Fibroblast of skin of right biceps (primary cell): ENCODE data around the gene RALY.

Experiments used
- DNase-seq: peaks from one replicate; pipeline ENCODE4 v3.0.0-alpha.2; 2013

Gene RALY

DNA sequence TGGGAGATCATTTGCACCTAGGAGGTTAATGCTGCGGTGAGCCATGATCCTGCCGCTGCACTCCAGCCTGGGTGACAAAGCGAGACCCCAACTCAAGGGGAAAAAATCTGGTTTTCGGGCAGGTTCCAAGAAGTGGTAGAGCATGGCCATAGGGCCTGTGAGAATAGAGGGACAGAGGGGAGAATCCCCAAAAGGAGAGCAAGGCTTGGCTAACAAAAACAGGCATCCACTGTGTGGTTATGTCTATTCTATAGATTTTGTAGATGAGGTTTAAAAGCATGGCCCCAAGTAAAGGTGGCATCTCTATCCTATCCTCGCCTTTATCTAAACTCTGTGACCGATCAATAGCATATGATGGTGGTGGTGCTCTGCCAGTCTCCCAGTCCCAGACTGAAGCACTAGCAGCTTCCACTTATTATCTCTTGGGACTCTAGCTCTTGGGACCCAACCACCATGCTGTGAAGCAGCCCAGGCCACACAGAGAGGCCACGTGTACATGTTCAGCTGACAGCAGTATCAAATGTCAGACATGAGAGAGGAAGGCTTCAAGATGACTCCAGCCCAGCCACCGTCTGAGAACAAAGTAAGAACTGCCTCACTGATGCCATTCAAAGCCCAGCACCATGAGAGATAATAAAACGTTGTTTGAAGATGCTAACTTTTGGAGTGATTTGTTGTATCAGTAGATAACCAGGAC lies 90.7 kb downstream of the RALY start:
- DNase-seq = no peak

- DNase-seq = no peak
These were observed 91.9 kb downstream of the RALY start for GRCh38 chr20:34085544-34086040.

GRCh38 chr20:34088305-34089174 lies 94.8 kb downstream of the RALY start:
- no peak for DNase-seq

DNA sequence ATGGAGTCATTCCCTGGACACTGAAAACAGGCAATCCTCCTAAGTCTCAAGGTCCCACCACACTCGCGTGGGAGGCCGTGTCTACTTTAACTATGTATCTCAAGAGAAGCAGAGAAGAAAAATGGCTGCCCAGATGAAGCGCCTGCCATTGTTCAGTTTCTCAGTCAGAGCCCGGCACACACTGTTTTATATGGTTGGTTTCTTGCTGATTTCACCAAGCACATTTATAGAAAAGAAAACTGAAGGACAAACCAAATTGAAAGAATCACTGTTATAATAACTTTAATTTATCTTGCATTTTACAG lies 95.4 kb downstream of the RALY start:
- no peak for DNase-seq

DNA sequence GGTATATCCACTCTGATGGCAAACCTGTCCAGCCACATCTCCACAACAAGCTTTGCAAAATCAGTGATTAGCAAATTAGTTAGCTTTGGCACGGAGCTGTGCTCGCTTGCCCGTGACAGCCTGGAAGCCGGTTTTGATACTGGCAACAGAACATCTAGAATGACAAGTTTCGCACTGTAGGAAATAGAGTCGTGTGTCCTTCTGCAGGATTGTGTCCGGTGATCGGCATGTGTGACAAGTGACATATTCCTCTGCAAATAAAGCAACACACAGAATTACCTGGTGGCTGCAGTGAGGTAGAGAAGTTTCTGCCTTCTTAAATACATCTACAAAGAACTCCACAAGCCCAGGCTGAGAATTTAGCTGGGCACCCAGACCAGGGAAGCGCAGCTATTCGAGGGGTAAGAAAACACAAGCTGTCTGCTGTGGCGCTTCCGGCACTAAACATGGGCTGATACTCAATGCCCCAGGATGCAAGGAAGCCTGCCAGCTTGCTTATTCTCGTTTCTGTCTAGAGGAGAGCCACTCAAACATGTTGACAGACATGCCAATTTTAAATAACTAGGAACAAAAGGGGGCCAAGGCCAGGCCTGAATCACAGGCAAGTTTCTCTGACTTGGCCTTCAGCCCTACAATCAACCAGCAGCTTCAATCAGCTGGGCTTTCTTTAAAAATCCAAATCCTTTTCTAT lies 96.1 kb downstream of the RALY start:
- DNase-seq = no peak

DNA sequence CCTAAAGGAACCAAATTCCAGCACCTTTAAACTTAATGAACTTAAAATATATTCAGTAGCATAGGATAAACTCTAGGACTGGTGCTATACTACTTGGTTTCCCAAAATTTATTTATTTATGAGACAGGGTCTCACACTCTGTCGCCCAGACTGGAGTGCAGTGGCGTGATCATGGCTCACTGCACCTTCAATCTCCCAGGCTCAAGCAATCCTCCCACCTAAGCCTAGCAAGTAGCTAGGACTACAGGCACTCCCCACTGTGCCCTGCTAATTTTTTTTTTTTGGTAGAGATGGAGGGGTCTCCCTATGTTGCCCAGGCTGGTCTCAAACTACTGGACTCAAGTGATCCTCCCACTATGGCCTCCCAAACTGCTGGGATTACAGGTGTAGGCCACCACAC lies 96.9 kb downstream of the RALY start:
- no peak for DNase-seq

- DNase-seq = no peak
These were observed 98.0 kb downstream of the RALY start for GRCh38 chr20:34091637-34092200.

GRCh38 chr20:34093895-34094294 lies 100.2 kb downstream of the RALY start:
- DNase-seq = no peak

- no peak for DNase-seq
These were observed 102.1 kb downstream of the RALY start for GRCh38 chr20:34095825-34096224.

DNA sequence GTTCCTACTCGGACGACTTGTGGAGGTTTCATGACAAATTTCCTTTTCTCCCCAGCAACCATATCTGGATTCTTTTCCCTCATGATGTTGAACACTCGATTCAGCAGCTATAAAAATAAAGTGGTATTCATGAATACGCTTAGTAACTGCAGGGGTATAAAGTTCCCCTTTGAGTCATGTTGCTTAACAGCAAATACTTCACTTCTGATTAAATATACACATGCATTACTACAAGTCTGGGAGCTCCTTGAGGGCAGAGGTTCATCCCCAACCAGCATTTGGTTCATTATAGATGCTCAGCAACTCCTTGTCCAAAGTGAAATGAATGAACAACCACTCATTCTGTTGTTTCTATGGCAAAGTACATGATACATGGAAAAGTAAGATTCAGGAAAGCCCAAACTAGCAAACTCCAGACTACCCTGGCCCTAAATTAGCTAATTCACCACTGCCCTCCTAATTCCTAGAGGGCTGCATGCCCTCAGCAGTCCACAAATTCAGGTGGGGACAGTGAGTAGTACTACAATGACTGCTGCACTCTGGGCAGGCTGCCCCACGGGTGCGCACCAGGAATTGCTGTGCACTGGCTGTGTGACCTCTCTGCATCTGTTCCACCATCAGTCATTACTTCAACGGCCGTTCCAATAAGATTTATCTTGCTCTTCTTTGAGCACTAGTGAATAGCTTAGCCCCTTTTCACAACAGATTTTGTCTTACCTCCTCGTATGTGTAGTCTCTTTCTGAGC lies 103.2 kb downstream of the RALY start:
- DNase-seq = no peak

GRCh38 chr20:34098570-34098969 lies 104.9 kb downstream of the RALY start:
- DNase-seq = no peak

GRCh38 chr20:34099675-34100074 lies 106.0 kb downstream of the RALY start:
- DNase-seq = no peak

DNA sequence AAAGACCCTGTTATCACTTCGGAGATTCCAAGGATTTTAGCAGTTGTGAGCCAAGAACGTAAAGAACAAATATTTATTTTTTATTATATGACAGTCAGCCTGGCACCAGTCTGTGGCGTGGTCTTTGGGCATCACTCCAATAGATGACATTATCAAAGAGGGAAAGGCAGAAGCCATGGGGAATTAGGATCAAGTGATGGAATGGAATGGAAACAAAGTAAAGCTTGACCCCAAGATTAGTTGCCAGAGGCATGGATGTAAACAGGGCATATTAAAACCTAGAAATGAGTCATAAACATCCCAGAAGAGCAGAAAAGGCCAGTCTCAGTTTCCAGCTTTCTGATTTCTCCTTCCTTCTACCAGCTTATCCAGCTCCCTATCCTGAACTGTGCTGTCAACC lies 106.9 kb downstream of the RALY start:
- no peak for DNase-seq

- no peak for DNase-seq
These were observed 108.6 kb downstream of the RALY start for GRCh38 chr20:34102342-34102741.

- no peak for DNase-seq
These were observed 110.3 kb downstream of the RALY start for GRCh38 chr20:34104059-34104458.

DNA sequence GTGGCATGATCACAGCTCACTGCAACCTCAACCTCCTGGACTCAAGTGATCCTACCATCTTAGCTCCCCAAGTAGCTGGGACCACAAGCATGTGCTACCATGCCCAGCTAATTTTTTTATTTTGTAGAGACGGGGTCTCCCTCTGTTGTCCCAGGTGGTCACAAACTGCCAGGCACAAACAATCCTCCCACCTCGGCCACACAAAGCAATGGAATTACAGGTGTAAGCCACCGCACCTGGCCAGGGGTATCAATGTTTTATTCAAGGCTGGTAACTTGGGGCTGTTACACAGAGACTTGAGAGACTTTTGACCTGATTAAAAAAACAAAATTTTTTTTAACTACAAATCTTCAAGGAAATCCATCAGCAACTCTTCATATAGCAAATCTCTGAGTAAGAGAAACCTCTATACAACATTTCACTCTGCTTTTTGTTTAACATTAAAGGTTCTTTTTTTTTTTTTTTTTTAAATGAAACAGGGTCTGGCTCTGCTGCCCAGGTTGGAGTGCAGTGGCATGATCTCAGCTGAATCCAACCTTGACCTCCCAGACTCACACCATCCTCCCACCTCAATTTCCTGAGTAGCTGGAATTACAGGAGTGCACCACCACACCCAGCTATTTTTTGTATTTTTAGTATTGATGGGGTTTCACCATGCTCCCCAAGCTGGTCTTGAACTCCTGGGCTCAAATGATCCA lies 112.4 kb downstream of the RALY start:
- DNase-seq = no peak

- no peak for DNase-seq
These were observed 115.0 kb downstream of the RALY start for GRCh38 chr20:34108616-34109174.

DNA sequence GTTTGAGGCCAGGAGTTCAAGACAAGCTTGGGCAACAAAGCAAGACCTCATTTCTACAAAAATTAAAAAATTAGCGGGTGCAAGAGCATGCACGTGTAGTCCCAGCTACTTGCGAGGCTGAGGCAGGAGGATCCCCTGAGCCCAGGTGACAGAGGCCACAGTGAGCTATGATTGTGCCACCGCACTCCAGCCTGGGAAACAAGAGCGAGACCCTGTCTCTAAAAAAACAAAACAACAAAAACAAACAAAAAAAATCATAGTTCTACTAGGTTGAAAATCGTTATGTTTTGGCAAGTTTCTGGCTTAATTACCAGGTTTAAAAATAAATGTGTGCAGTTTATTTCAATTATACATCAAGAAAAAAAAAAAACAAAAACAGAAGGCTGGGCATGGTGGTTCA lies 115.7 kb downstream of the RALY start:
- DNase-seq = no peak

- no peak for DNase-seq
These were observed 116.5 kb downstream of the RALY start for GRCh38 chr20:34110025-34110744.

DNA sequence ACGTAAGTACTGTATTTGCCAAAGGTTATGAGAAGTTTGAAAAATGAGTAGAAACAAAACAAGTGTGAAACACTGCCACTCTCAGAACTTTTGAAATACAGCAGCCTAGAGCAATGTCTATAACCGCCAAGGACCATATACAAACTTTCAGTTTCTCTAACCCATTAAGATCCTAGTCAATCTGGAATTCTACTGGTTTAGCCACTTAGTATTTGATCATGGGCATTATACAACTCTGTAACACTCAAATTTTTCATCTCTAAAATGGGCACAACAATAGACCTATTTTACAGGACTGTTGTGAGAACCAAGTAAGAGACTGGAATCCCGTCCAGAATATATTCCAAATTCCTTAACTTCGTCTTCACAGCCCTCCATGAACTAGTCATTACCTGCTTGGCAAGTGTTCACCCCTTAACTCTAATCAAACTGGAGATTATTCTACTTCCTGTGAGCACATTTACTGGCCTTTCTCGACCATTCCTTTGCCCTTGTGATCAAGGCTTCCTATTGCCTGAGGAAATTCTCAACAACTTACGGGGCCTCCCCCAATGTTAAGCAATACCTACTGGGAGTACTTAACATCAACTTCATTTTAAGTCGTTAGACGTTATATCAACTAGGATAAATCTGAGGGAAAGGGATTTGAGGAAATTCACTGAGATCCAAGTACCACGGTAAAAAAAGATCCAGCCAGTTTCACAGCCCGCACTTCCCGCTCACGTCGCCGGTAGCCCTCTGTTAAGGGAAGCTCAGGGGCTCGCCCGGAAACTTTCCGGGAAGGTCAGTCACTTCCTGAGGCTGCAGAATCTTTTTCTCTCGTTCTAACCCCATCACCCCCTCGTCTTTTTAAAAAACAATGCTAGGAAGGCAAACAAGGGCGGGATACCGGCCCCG lies 117.3 kb downstream of the RALY start:
- peak; percentile 50 for DNase-seq
